ENCODE results near the gene DOC2A. TPM values are rescaled to one million over a fixed set of nuclear protein-coding genes. Genes with fewer than 3 reads are reported as not detected.

The DOC2A gene
- total and polyA plus RNA-seq, 10 of the 15 experiments (the other 5 are each of a cell fraction or from before 2014, with no cell fraction given): 0.06 to 0.17 (median 0.12) TPM; not detected in 6

DNA sequence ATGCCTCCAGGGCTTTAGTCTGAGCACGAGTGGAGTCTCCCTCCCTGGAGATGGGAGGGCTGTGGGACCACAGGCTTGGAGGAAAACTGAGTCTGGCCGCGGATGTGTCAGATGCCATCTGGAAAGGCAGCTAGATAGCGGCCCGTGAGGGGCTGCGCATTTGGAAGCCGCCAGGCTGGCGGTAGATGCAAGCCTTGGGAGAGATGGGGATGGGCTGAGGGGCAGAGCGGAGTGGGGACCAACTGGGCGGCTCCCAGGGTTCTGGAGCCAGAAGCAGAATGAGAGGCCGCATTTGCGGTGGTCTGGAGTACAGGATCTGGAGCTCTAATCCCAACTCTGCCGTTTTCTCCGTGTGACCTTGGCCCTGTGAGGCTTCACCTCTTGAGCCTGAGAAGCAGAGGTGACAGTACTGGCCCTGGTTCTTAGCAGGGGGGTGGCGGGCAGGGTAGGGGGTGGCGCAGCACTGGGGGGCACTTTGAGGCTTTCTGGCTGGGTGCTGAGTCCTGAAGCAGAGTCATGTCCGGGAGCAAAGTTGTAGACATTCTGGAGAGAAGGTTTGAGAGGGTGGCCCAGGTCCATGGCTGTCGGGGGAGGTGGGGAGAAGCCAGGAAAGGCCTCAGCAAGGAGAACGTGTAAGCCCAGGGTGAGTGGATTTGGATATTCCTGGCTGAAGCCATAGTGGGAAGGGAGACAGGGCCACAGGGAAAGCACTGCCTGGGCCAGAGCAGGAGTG is 8.0 kb downstream of the DOC2A start (continued):
- TF ChIP-seq, protein P1, sequence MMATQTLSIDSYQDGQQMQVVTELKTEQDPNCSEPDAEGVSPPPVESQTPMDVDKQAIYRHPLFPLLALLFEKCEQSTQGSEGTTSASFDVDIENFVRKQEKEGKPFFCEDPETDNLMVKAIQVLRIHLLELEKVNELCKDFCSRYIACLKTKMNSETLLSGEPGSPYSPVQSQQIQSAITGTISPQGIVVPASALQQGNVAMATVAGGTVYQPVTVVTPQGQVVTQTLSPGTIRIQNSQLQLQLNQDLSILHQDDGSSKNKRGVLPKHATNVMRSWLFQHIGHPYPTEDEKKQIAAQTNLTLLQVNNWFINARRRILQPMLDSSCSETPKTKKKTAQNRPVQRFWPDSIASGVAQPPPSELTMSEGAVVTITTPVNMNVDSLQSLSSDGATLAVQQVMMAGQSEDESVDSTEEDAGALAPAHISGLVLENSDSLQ (IDR thresholded peaks at IDR 0.05): no peak
- no peak for TF ChIP-seq ZNF217 (IDR thresholded peaks at IDR 0.05)

DNA sequence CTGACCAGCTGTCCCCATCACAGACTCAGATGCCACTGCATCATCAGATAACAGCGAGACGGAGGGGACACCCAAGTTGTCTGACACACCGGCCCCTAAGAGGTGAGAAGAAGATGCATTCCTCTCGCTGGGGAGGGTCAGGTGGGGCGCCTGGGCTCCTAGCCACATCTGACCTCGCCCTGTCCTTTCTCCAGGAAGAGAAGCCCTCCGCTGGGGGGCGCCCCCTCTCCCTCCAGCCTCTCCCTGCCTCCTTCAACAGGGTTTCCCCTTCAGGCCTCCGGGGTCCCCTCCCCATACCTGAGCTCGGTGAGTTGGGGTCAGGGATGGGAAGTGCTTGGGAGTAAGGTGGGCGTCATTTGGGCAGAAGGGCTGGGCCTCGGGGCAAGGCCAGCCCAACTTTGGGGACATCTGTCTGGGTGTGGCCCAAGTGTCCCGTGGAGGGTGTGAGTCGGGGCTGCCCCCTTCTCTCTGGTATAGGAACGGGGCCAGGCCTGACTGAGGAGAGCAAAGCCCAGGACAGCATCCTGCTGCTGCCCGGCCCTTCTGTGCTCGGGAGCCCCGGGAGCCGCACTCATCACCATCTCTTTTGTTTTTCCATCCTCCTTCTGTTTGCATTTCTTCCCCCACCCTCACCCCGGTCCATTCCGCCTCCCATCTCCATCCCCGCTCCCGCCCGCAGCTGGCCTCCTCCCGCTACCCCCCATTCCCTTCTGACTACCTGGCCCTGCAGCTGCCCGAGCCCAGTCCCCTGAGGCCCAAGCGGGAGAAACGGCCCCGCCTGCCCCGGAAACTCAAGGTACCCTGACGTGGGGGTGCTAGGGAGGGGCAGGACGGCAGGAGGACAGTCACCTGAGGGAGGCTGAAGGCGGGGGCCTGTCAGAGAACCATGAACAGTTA is 9.8 kb downstream of the DOC2A start:
- Histone ChIP-seq H3K4me1 (ENCODE audit: control insufficient read depth, insufficient read depth, low read length) (peaks cover 3% of the 10 kb centered on the region; the same call in 1 of the 2 replicates), H3K9ac (ENCODE audit: control insufficient read depth, insufficient read depth, low read length) (no peak overlapping the region), H3K27me3 (replicated peaks in 1 of 2; ENCODE audit: control insufficient read depth in 2 of 2, insufficient read depth in 2 of 2, low read length in 1 of 2) (no peaks in the 10 kb centered on the region), H2AFZ (ENCODE audit: control insufficient read depth, low read depth, low read length) (no peak overlapping the region), H3K27ac (ENCODE audit: control insufficient read depth, insufficient read depth) (no peak overlapping the region), H3K4me2 (ENCODE audit: control insufficient read depth, insufficient read depth) (no peak overlapping the region), H4K20me1 (ENCODE audit: control insufficient read depth, insufficient read depth) (no peaks in the 10 kb centered on the region), H3K9me3 (replicated peaks; ENCODE audit: control insufficient read depth, insufficient read depth, low read length) (no peaks in the 10 kb centered on the region), H3K4me3 (no peak overlapping the region), H3K79me2 (ENCODE audit: control insufficient read depth, insufficient read depth, low read length) (peaks cover 10% of the 10 kb centered on the region), H3K36me3 (ENCODE audit: control insufficient read depth in 2 of 2, insufficient read depth in 2 of 2, low read length in 1 of 2) (peaks cover 0 to 8% of the 10 kb centered on the region in 2 experiments)
- DNase-seq (ENCODE audit: low read depth, low spot score) (no peak), FAIRE-seq (no peak), ATAC-seq (no peak)
- POLR2A ChIA-PET: no interaction called here
- RAD21 ChIA-PET (ENCODE audit: unreplicated experiment): no interaction called here
- CTCF ChIA-PET: interaction anchor here (1.0 kb wide), 1 partner anchor 91 kb away, joined by 3 read pairs; the partner anchor contains the start of gene TBX6
- in situ Hi-C loops (cut with MboI) (loop anchor here (25.0 kb wide), 1 partner anchor 889 kb away; no protein-coding TSS in a partner anchor), intact Hi-C loops (cut with micrococcal nuclease; ENCODE audit: unreplicated experiment) (no loop called here)
- SMC1A ChIA-PET (ENCODE audit: uncharacterized antibody, unreplicated experiment): no interaction called here
- WGBS (ENCODE audit: insufficient coverage, insufficient replicate concordance, low lambda C conversion rate, missing lambda C conversion rate): 85% methylated on average over 24 of the region's 33 CpGs
- TF ChIP-seq POLR2A (IDR thresholded peaks at IDR 0.05; ENCODE audit: low read depth, low read length): 0 out of 2 replicates have a peak, but pooled peaks have one; percentile 32
- no peak for TF ChIP-seq NR2C2 (IDR thresholded peaks at IDR 0.05; ENCODE audit: borderline replicate concordance, control insufficient read depth, insufficient read length, low read depth)
- TF ChIP-seq GABPA (IDR thresholded peaks at IDR 0.05; ENCODE audit: low read depth): no peak
- BruUV-seq (replicated peaks): no TSS peak

All from GM12878 (cell line).